Mesothelial cell of epicardium (in vitro differentiated cells): ENCODE measurements around the gene ARHGAP6. TPM values are rescaled to one million over a fixed set of nuclear protein-coding genes. Genes with fewer than 3 reads are reported as not detected.

ENCODE experiments used
- DNase-seq, 2 experiments: peaks; one replicate each; pipeline ENCODE4 v3.0.0; 2021; ENCODE audit warnings: low spot score in 2 of 2; ENCODE audit not compliant: unreplicated experiment in 2 of 2
- H3K27ac Mint-ChIP-seq: 2 replicates; pipeline ENCODE4 v1.8.0; 2021; ENCODE audit warnings: mixed read lengths
- H3K27me3 Mint-ChIP-seq: 2 replicates; pipeline ENCODE4 v1.8.0; 2021; ENCODE audit warnings: low read depth, mixed read lengths
- H3K36me3 Mint-ChIP-seq: 2 replicates; pipeline ENCODE4 v1.8.0; 2021; ENCODE audit warnings: mixed read lengths
- H3K4me1 Mint-ChIP-seq: 2 replicates; pipeline ENCODE4 v1.8.0; 2021; ENCODE audit warnings: mixed read lengths
- H3K4me3 Mint-ChIP-seq: 2 replicates; pipeline ENCODE4 v1.8.0; 2021; ENCODE audit warnings: mild to moderate bottlenecking, moderate library complexity, mixed read lengths
- H3K9me3 Mint-ChIP-seq: 2 replicates; pipeline ENCODE4 v1.8.0; 2021; ENCODE audit warnings: mixed read lengths
- CTCF ChIP-seq: fragments of 200-600 bp; sonication (generic); IDR thresholded peaks from one replicate; pipeline ENCODE4 v1.5.0; 2021; ENCODE audit warnings: antibody characterized with exemption; ENCODE audit not compliant: unreplicated experiment
- total RNA-seq: library from RNA; stranded (reverse); gene quantifications from 3 replicates; pipeline ENCODE4 v1.2.1, GENCODE V29; 2021

Gene ARHGAP6
- total RNA-seq, 1 donor from 2014 or later, result 5.3 TPM

- DNase-seq, result no peak
- H3K27me3 Mint-ChIP-seq, result no peaks in the 10 kb centered on the region
- H3K9me3 Mint-ChIP-seq, result peaks cover 70% of the 10 kb centered on the region
- no peak overlapping the region for H3K27ac Mint-ChIP-seq
- peaks cover 4% of the 10 kb centered on the region for H3K4me1 Mint-ChIP-seq
- H3K36me3 Mint-ChIP-seq, result no peaks in the 10 kb centered on the region
- H3K4me3 Mint-ChIP-seq, result no peak overlapping the region
- TF ChIP-seq CTCF, result no peak
Measured at GRCh38 chrX:11553594-11553993, 112.1 kb downstream of the ARHGAP6 start.

GRCh38 chrX:11551151-11551550 is 114.6 kb downstream of the ARHGAP6 start:
- H3K4me3 Mint-ChIP-seq, result no peak overlapping the region
- no peaks in the 10 kb centered on the region for H3K27me3 Mint-ChIP-seq
- H3K4me1 Mint-ChIP-seq, result no peaks in the 10 kb centered on the region
- H3K27ac Mint-ChIP-seq, result no peak overlapping the region
- H3K9me3 Mint-ChIP-seq, result peaks cover 66% of the 10 kb centered on the region
- H3K36me3 Mint-ChIP-seq, result no peaks in the 10 kb centered on the region
- DNase-seq, result no peak
- no peak for TF ChIP-seq CTCF

- H3K9me3 Mint-ChIP-seq, result peaks cover 44% of the 10 kb centered on the region
- no peak overlapping the region for H3K4me3 Mint-ChIP-seq
- no peak for DNase-seq
- H3K36me3 Mint-ChIP-seq, result no peaks in the 10 kb centered on the region
- no peak for TF ChIP-seq CTCF
- H3K27me3 Mint-ChIP-seq, result no peaks in the 10 kb centered on the region
- H3K4me1 Mint-ChIP-seq, result peaks cover 5% of the 10 kb centered on the region
- H3K27ac Mint-ChIP-seq, result no peak overlapping the region
Measured at GRCh38 chrX:11546917-11547316, 118.8 kb downstream of the ARHGAP6 start.

- H3K27ac Mint-ChIP-seq, result no peak overlapping the region
- H3K36me3 Mint-ChIP-seq, result no peaks in the 10 kb centered on the region
- TF ChIP-seq CTCF, result no peak
- peaks cover 5% of the 10 kb centered on the region for H3K4me1 Mint-ChIP-seq
- H3K27me3 Mint-ChIP-seq, result no peaks in the 10 kb centered on the region
- DNase-seq, result no peak
- H3K9me3 Mint-ChIP-seq, result peaks cover 24% of the 10 kb centered on the region
- H3K4me3 Mint-ChIP-seq, result no peak overlapping the region
Measured at GRCh38 chrX:11543249-11543648, 122.5 kb downstream of the ARHGAP6 start.

- no peaks in the 10 kb centered on the region for H3K36me3 Mint-ChIP-seq
- H3K27ac Mint-ChIP-seq, result no peak overlapping the region
- no peak for DNase-seq
- H3K4me1 Mint-ChIP-seq, result peaks cover 5% of the 10 kb centered on the region
- H3K4me3 Mint-ChIP-seq, result no peak overlapping the region
- no peak for TF ChIP-seq CTCF
- no peaks in the 10 kb centered on the region for H3K27me3 Mint-ChIP-seq
- peaks cover 15% of the 10 kb centered on the region for H3K9me3 Mint-ChIP-seq
Measured at GRCh38 chrX:11541510-11541909, 124.2 kb downstream of the ARHGAP6 start.
